Measurements from ENCODE around the gene NAPEPLD.
"Not testable (repeated sequence)": the region's sequence is repeated elsewhere in the genome, so short reads cannot be mapped to it uniquely, and the experiment has no call there.

The NAPEPLD gene

GRCh38 chr7:103148994-103149807 lies at the start of gene NAPEPLD:
Gene NAPEPLD, minus strand, starts transcription at chr7:103149099. Its CDS starts 20,323 bp downstream, at chr7:103128776.
- no peak for TF ChIP-seq MAX (IDR thresholded peaks at IDR 0.05; ENCODE audit: low read depth, low read length)
- no peak for TF ChIP-seq CTCF (IDR thresholded peaks at IDR 0.05; ENCODE audit: low read depth, low read length)
- no peak for TF ChIP-seq POLR2A (IDR thresholded peaks at IDR 0.05; ENCODE audit: extremely low read depth, insufficient read length)
- TF ChIP-seq MYC (IDR thresholded peaks at IDR 0.05; ENCODE audit: low read depth, low read length) = no peak
- DNase-seq (ENCODE audit: low read depth) = peak; percentile 89
- peak within 1 kb of the TSS; percentile 84 for H3K4me3 ChIP-seq (ENCODE audit: low read depth, low read length)

GRCh38 chr7:103198079-103198478 lies 49.2 kb upstream of the NAPEPLD start:
- H3K4me3 ChIP-seq (ENCODE audit: low read depth, low read length); DNase-seq (ENCODE audit: low read depth): not testable (repeated sequence)

- DNase-seq (ENCODE audit: low read depth); H3K4me3 ChIP-seq (ENCODE audit: low read depth, low read length): not testable (repeated sequence)
These were observed 46.5 kb upstream of the NAPEPLD start for GRCh38 chr7:103195364-103195763.

- H3K4me3 ChIP-seq (ENCODE audit: low read depth, low read length); DNase-seq (ENCODE audit: low read depth): not testable (repeated sequence)
These were observed 23.7 kb upstream of the NAPEPLD start for GRCh38 chr7:103172415-103173146.

- not testable (repeated sequence) for H3K4me3 ChIP-seq (ENCODE audit: low read depth, low read length); DNase-seq (ENCODE audit: low read depth)
These were observed 23.0 kb upstream of the NAPEPLD start for GRCh38 chr7:103171695-103172414.

- not testable (repeated sequence) for H3K4me3 ChIP-seq (ENCODE audit: low read depth, low read length); DNase-seq (ENCODE audit: low read depth)
These were observed 18.1 kb upstream of the NAPEPLD start for GRCh38 chr7:103166921-103167544.

- DNase-seq (ENCODE audit: low read depth); H3K4me3 ChIP-seq (ENCODE audit: low read depth, low read length): not testable (repeated sequence)
These were observed 14.4 kb upstream of the NAPEPLD start for GRCh38 chr7:103163087-103163825.

GRCh38 chr7:103162641-103163040 lies 13.7 kb upstream of the NAPEPLD start:
- H3K4me3 ChIP-seq (ENCODE audit: low read depth, low read length); DNase-seq (ENCODE audit: low read depth): not testable (repeated sequence)

- not testable (repeated sequence) for H3K4me3 ChIP-seq (ENCODE audit: low read depth, low read length); DNase-seq (ENCODE audit: low read depth)
These were observed 13.2 kb upstream of the NAPEPLD start for GRCh38 chr7:103161998-103162616.

GRCh38 chr7:103159072-103159471 lies 10.2 kb upstream of the NAPEPLD start:
- H3K4me3 ChIP-seq (ENCODE audit: low read depth, low read length); DNase-seq (ENCODE audit: low read depth): not testable (repeated sequence)

GRCh38 chr7:103155331-103156024 lies 6.6 kb upstream of the NAPEPLD start:
- H3K4me3 ChIP-seq (ENCODE audit: low read depth, low read length); DNase-seq (ENCODE audit: low read depth): not testable (repeated sequence)

All from NB4 (cell line).